Hepatocyte (in vitro differentiated cells): Measurements from ENCODE around the gene GFOD1.

Experiments used
- EZH2 ChIP-seq: fragments of 200-600 bp; sonication (generic); IDR thresholded peaks from 2 replicates; pipeline ENCODE4 v1.6.1; 2016; ENCODE audit warnings: antibody characterized with exemption, mild to moderate bottlenecking, borderline replicate concordance
- EZH2phosphoT487 ChIP-seq: fragments of 200-600 bp; sonication (generic); IDR thresholded peaks from one replicate; pipeline ENCODE4 v1.6.1; 2018; ENCODE audit warnings: antibody characterized with exemption, mild to moderate bottlenecking, low read depth, moderate library complexity; ENCODE audit not compliant: unreplicated experiment, severe bottlenecking
- TF ChIP-seq, protein P1 (sequence below): fragments of 200-600 bp; sonication (generic); IDR thresholded peaks from 2 replicates; pipeline ENCODE4 v1.5.1; 2016; ENCODE audit warnings: antibody characterized with exemption, mild to moderate bottlenecking; ENCODE audit not compliant: poor library complexity

DNA sequence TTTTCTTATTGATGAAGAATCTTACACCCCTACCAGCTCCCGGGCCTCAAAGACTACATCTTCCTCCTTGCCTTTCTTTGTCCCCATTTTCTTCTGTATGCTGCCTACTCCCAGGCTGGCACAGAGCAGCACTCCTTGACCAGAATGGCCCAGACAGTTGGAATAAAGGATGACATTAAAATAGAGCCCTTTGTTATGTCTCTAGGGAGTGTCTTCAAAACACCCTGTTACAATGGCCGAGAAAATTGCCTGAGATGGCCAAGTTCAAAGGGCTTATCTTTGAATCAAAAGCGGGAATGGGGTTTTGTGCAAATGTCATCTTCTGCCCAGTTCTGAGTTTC, 80.1 kb downstream of the GFOD1 start:
- TF ChIP-seq, protein P1, sequence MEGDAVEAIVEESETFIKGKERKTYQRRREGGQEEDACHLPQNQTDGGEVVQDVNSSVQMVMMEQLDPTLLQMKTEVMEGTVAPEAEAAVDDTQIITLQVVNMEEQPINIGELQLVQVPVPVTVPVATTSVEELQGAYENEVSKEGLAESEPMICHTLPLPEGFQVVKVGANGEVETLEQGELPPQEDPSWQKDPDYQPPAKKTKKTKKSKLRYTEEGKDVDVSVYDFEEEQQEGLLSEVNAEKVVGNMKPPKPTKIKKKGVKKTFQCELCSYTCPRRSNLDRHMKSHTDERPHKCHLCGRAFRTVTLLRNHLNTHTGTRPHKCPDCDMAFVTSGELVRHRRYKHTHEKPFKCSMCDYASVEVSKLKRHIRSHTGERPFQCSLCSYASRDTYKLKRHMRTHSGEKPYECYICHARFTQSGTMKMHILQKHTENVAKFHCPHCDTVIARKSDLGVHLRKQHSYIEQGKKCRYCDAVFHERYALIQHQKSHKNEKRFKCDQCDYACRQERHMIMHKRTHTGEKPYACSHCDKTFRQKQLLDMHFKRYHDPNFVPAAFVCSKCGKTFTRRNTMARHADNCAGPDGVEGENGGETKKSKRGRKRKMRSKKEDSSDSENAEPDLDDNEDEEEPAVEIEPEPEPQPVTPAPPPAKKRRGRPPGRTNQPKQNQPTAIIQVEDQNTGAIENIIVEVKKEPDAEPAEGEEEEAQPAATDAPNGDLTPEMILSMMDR = no peak
- TF ChIP-seq EZH2 = no peak
- no peak for TF ChIP-seq EZH2phosphoT487
